D721Med (cell line): ENCODE results near the gene ABHD17A.

ENCODE experiments used
- DNase-seq: peaks from one replicate; pipeline ENCODE4 v3.0.0; 2011; ENCODE audit warnings: low spot score; ENCODE audit not compliant: insufficient read length
- FAIRE-seq: peaks from 2 replicates; lab custom pipeline; 2011; peaks lifted over from hg19 to GRCh38; lab: Jason Lieb, UNC
- TF ChIP-seq, protein P1 (sequence below): IDR thresholded peaks from 2 replicates; pipeline ENCODE4 v1.5.1; 2012; ENCODE audit warnings: mild to moderate bottlenecking, control low read depth; ENCODE audit not compliant: insufficient read depth; ENCODE audit errors: missing control alignments

The ABHD17A gene

DNA sequence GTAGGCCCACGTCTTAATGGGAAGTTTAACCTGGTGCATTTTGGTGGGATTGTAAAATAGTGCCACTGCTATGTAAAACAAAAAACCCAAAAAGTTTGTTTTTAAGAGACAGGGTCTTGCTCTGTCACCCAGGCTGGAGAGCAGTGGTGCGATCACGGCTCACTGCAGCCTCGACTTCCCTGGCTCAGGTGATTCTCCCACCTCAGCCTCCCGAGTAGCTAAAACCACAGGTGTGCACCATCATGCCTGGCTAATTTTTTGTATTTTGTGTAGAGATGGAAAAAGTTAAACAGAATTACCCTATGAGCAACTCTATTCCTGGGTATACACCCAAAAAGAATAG lies 36.2 kb downstream of the ABHD17A start:
- no peak for DNase-seq
- TF ChIP-seq, protein P1, sequence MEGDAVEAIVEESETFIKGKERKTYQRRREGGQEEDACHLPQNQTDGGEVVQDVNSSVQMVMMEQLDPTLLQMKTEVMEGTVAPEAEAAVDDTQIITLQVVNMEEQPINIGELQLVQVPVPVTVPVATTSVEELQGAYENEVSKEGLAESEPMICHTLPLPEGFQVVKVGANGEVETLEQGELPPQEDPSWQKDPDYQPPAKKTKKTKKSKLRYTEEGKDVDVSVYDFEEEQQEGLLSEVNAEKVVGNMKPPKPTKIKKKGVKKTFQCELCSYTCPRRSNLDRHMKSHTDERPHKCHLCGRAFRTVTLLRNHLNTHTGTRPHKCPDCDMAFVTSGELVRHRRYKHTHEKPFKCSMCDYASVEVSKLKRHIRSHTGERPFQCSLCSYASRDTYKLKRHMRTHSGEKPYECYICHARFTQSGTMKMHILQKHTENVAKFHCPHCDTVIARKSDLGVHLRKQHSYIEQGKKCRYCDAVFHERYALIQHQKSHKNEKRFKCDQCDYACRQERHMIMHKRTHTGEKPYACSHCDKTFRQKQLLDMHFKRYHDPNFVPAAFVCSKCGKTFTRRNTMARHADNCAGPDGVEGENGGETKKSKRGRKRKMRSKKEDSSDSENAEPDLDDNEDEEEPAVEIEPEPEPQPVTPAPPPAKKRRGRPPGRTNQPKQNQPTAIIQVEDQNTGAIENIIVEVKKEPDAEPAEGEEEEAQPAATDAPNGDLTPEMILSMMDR: no peak
- no peak for FAIRE-seq

DNA sequence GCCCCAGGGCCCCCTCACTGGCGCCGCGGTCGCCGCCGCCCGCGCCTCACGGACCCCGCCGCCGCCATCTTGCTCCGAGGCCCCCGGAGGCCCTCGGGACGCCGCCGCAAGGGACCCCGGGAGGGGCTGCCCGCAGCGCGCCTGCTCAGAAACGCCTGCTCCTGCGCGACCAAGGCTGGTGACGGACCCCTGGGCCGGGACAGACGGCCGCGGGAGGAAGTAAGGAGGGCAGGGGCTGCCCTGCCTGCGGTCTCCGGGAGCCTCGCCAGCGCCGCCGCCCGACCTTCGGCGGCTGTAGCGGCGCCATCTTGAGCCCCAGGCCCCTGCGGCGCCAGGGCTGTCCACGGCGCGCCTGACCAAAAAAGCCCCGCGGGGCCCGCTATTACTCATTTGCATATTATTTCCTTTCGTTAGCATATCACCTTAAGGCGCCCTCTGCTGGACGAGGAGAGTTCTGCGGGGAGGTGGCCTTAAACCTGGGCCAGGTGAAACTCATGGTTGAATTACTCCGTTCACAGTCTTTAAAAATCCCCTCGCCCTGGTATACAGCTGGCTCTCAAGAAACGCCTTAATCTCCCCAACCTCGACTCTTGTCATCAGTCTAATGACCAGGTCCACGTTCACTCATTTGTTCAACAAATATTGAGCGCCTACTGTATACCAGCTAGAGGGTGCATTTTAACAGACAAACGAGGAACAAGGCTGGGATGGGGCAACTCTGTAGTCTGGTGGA lies 36.7 kb downstream of the ABHD17A start, which contains the start of gene REXO1:
Gene REXO1 (minus strand): TSS at position 85 of the 733 bp plus-strand sequence. CDS start 125 bp downstream, outside the sequence.
- TF ChIP-seq, protein P1: peak; percentile 87
- peak; percentile 86 for DNase-seq
- no peak for FAIRE-seq

DNA sequence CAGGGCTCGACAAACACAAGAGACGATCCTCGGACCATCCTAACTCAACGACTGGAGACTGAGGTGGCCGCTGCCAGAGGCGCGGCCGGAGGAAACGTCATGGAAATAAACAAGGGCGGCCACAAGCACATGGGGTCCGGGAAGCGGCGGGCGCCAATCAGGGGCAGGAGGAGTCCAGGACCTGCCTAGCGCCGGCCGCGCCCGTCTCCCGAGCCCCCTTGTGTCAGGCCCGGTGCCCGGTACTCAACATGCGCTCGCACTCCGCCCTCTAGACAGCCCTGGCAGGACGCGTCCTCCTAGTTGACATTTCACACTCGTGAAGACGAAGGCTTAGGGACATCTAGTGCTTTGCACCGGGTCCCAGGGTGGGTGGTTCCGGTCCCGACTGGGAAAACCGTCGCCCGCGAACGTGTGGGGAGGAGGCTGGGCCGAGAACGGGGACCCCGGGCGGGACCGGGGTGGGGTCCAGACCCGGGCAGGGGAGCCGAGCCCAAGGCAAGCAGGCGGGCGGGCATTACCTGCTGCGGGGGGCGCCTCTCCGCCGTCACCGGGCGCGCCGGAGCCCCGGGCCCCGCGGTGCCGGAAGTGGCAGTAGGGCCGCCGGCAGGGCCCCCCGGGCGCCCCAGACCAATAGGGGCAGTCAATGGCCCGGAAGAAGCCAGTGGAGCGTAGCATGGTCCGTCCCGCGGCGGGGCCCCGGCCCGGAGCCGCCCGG lies 37.5 kb downstream of the ABHD17A start:
- TF ChIP-seq, protein P1: no peak
- DNase-seq: no peak
- FAIRE-seq: no peak

DNA sequence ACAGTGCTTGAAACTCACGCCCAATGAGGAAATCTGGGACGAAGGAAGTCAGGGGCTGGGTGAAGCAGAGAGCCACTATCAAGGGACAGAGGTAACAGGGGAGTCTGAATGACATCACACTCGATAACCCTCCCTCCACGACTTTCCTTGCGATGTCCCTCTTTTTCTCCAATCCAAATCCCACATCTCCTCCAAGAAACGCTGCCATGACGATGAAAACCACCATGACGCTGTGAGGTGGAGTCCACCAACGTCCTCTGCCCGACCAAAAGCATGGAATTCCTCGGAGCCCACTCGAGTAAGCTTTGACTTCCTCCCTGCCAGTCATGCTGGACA lies 38.0 kb downstream of the ABHD17A start:
- FAIRE-seq: no peak
- no peak for DNase-seq
- TF ChIP-seq, protein P1: no peak

DNA sequence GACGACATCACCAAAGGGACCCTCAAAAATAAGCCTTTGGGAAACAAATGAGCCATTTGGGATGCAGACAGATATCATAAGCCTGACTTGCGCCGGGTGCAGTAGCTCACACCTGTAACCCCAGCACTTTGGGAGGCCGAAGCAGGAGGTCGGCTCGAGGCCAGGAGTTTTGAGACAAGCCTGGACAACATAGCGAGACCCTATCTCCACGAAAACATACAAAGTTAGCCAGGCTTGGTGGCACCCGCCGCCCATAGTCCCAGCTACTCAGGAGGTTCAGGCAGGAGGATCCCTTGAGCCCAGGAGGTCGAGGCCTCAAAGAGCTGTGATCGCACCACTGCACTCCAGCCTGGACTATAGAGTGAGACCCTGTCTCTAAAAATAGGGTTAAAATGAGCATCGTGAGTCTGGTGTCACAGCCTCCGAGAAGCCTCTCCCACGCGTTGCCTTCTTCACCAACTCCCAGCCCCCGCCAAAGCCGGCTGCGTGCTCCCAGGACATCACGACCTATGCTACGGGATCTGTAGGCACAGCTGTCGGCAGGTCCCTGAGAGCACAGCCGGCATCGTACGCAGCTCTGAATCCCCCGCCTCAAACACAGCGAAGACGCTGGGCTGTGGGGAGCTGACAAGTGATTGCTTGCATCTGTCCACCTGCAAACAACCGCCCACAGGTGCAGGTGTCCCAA lies 38.6 kb downstream of the ABHD17A start:
- TF ChIP-seq, protein P1: no peak
- DNase-seq (no peak), FAIRE-seq (no peak)

DNA sequence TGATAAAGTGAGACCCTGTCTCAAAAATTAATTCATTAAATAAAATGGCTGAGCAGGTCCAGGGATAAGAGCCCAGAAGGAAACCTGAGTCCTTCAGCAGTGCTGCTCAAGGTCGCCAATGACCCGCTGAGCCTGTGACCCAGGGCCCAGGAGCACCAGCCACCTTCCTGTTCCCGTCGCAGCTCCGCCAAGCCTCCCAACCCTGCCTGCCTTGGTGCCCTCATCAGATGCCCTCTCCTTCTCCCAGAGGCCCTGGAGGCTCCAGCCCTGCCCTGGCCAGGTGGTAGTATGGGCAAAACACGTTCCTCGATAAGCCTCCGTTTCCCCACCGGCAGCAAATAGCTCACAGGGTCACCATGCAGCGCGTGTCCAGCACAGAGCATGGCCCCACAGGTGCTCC lies 39.7 kb downstream of the ABHD17A start:
- DNase-seq (no peak), FAIRE-seq (no peak)
- TF ChIP-seq, protein P1: no peak

DNA sequence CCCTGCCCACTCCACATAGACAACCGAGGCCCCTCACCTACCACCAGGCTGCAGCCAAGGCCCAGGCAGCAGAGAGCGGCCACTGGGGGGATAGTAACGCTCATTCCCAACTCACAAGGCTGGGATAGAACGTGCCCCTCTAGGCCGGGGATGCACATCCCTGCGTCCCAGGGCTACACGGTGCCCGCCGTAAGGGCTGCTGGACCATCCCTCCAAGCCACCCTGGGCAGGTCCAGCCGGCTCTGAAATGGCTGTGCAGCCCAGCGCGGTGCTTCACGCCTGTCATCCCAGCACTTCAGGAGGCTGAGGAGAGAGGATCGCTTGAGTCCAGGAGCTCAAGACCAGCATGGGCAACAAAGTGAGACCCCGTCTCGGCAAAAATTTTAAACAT lies 40.2 kb downstream of the ABHD17A start:
- TF ChIP-seq, protein P1: no peak
- no peak for FAIRE-seq

More for the DNA sequence above, 40.2 kb downstream of the ABHD17A start:
- DNase-seq: no peak
